ENCODE data around the gene GALR2.
"Not testable (repeated sequence)": the region's sequence is repeated elsewhere in the genome, so short reads cannot be mapped to it uniquely, and the experiment has no call there.

Gene GALR2, protein sequence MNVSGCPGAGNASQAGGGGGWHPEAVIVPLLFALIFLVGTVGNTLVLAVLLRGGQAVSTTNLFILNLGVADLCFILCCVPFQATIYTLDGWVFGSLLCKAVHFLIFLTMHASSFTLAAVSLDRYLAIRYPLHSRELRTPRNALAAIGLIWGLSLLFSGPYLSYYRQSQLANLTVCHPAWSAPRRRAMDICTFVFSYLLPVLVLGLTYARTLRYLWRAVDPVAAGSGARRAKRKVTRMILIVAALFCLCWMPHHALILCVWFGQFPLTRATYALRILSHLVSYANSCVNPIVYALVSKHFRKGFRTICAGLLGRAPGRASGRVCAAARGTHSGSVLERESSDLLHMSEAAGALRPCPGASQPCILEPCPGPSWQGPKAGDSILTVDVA

DNA sequence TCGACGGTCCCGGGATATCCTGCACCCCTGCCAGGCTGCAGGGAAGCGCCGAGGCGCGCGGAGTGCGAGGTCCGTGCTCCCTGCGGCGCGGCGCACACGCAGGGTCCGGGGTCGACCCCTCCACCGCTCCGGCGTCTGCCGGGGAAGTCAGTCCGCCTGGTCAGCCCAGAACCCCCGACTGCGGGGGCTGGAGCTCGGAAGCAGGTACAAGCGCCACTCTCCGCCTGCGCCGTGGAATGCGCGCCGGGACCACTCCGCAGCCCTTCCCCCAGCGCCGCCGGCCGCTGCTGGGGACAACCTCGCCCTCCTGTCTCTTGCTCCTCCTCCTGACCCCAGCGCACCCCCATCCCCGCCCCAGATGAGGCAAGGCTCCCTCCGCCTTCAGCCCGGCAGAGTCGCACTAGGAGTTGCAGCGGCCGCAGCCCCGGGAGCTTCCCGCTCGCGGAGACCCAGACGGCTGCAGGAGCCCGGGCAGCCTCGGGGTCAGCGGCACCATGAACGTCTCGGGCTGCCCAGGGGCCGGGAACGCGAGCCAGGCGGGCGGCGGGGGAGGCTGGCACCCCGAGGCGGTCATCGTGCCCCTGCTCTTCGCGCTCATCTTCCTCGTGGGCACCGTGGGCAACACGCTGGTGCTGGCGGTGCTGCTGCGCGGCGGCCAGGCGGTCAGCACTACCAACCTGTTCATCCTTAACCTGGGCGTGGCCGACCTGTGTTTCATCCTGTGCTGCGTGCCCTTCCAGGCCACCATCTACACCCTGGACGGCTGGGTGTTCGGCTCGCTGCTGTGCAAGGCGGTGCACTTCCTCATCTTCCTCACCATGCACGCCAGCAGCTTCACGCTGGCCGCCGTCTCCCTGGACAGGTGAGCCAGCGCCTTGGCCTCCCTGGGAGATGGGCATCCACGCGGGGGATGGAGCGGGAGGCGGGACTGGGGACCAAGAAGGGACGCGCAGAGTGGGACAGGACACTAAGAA is at the start of gene GALR2:
GALR2 (plus strand) TSS at position 392 of the 974 bp plus-strand sequence; CDS start at position 495, 103 bp downstream.
- DNase-seq, result no peak
- in situ Hi-C loops (cut with MboI; ENCODE audit: low pct_unique_long_range_greater_than_20kb, low sequenced_read_pairs), result no loop called here

DNA sequence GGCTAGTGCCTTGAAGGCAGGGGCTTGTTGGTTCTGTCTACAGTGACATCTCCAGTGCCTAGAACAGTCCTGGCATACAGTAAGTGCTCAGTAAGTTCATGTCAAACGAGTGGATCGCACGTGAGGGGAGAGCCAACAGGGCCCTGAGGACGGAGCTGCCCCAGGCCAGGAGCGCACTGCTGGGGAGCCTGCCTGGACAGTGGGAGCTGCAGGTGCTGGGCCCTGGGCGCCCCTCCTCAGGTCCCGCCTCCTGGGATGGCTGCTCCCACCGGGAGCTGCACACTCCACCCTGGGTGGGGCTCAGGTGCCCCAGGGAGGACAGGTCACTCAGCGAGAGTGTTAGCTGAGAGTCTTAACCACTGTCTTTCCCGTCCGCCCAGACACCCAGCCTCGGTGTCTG is 49.3 kb upstream of the GALR2 start:
- in situ Hi-C loops (cut with MboI; ENCODE audit: low pct_unique_long_range_greater_than_20kb, low sequenced_read_pairs), result no loop called here
- DNase-seq, result no peak

DNA sequence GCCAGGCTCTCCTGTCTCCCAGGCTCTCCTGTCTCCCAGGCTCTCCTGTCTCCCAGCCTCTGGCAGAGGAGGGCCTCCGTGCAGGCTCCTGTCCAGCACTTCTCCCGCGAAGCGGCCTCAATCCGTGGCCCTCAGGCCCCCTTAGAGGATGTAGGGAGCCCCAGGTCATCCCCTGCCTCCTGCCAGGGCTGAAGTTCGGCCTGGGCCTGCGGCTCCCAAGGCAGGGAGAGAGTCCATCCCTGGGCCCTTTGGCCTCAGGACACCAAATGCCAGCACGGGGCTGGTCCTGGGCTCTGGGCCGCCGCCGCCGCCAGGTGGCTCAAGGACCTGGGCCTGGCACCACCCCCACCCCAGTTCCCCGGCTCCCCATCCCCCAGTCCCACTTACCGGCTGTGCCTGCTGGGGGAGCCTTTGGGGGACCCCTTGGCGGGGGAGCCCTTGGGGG is 47.8 kb upstream of the GALR2 start:
- in situ Hi-C loops (cut with MboI; ENCODE audit: low pct_unique_long_range_greater_than_20kb, low sequenced_read_pairs), result no loop called here
- DNase-seq, result no peak

DNA sequence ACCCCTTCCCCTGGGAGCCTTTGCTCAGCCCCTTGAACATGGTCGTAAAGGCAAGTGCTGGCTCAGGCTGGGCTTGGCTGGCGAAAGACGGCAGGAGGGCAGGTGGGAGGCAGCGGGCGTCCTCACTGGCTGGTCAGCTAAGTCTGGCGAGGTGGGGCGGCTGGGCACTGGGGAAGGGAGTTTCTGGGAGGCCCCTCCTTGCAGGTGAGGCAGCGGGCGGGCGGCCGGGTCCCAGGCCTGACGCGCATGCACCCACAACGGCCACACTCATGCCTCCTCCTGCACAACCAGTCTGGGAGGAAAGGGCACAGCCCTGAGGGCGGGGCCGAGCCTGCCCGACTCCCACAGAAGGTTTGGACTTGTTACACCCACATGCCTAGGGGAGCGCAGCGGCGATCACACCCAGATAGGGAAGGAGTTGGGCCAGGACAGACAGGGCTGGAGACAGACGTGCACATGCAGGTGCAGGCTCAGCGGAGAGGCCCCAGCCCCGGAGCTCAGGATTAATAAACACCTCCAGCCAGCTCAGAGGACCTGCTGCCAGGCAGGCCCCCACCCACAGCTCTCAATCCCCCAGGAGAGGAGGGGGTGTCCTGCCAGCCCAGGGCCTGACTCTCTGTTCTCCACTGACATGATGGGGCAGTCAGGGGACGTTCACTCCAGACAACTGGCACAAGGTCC is 47.3 kb upstream of the GALR2 start, which contains the start of gene EVPL:
EVPL (minus strand) TSS at position 148 of the 681 bp plus-strand sequence; CDS start at position 40, 108 bp downstream.
- in situ Hi-C loops (cut with MboI; ENCODE audit: low pct_unique_long_range_greater_than_20kb, low sequenced_read_pairs), result no loop called here
- no peak for DNase-seq

DNA sequence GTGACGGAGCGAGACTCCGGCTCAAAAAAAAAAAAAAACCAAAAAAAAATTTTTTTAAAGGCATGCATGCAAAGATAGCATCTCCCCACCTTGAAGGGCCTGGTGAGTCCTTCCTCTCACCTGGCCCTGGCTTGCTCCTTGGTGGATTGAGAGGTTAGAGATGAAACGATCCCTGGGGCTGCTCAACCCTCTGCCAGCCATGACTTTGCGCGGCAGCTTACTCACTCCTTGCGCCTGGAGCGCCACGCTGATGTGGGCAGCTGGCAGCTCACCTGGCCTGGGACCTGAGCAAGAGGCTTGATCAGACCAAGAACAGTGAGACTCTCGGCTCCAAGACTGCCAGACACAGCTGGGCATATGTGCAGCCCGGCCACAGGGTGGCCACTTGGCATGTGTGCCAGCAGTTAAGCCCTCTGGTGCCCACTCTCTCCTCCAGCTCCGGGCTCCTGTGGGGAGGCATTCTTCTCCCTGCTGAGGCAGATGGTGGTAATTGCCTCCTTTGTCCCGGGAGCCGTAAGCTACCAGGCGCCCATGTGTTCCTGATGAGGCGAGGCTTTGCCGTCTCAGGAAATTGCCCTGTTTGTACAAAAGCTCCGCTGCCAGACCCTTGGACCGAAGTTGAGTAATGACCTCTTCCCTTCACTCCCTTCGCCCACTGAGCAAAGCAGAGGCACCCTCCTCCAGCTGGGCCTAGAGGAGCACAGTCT is 42.4 kb upstream of the GALR2 start:
- no peak for DNase-seq
- in situ Hi-C loops (cut with MboI; ENCODE audit: low pct_unique_long_range_greater_than_20kb, low sequenced_read_pairs), result no loop called here

DNA sequence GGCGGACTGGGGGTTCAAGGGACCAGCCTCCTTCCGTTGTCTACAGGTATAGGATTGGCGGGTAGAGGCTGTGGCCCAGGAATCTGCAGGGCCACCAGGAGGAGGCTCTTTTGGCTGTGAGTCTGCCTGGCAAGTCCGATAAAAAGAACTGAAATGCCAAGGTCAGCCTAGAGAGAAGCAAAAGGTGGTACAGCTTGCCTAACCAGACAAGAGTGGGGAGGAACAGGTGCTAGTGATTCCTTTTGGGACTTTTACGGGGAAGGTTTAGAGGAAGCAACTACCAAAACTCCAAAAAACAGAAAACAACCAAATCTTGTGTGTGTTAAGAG is 41.8 kb upstream of the GALR2 start:
- in situ Hi-C loops (cut with MboI; ENCODE audit: low pct_unique_long_range_greater_than_20kb, low sequenced_read_pairs), result no loop called here
- no peak for DNase-seq

DNA sequence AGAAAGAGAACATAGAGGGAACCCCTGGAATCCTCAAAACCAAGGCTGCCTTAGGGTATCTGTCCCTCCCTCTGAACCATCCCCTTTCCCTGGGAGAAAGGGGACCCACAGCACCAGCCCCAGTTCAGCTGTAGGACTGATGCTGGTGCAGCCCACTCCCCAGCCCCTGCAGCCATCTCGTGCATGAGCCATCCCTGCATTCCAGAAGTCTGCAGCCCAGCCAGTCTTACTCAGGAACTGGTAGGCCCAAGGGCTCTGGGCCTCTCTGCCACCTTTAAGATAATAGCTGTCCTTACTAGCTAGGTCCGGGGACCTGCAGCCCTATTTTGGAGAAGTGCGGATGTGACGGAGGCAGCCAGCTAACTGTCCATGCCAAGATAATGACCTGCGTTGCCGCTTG is 41.4 kb upstream of the GALR2 start:
- in situ Hi-C loops (cut with MboI; ENCODE audit: low pct_unique_long_range_greater_than_20kb, low sequenced_read_pairs), result no loop called here
- DNase-seq, result no peak

DNA sequence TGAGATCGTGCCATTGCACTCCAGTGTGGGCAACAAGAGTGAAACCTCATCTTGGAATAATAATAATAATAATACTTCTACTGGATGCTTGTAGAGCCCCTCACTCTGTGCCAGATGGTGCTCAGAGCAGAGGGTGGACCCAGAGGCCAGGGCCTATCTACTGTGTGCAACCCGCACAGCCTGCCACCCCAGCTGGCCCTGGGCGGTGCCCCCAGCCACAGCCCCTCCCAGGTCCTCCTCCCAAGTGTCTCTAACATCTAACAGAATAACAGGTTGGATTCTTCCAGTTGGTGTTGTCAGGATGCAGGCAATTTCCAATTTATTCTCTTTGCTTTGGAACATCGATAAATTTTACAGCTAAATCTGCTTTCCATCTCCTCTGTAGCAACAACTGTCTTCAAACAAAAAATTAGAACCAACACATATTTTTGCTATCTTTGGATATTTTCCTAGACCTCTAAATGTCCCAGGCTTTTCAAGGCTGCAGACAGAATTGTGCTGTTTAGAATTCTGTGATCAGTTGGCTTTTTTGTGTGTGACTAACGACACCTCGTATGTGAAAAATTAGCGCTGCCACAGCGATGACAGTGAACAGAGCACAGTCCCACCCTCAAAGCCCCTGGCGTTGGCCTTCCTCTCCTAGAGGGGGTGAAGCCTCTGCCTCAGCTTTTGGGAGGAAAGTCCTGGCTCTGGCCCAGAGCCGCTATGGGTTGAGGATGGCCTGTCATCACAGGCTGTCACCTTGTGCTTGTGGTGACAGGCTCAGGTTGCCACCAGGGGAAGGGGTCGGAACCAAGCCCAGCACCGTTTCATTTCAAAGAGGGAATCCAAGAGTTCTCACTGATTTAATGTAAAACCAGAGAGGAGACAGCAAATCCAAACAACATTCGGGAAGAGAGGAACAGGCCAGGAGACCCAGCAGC is 39.9 kb upstream of the GALR2 start:
- in situ Hi-C loops (cut with MboI; ENCODE audit: low pct_unique_long_range_greater_than_20kb, low sequenced_read_pairs), result no loop called here
- no peak for DNase-seq

DNA sequence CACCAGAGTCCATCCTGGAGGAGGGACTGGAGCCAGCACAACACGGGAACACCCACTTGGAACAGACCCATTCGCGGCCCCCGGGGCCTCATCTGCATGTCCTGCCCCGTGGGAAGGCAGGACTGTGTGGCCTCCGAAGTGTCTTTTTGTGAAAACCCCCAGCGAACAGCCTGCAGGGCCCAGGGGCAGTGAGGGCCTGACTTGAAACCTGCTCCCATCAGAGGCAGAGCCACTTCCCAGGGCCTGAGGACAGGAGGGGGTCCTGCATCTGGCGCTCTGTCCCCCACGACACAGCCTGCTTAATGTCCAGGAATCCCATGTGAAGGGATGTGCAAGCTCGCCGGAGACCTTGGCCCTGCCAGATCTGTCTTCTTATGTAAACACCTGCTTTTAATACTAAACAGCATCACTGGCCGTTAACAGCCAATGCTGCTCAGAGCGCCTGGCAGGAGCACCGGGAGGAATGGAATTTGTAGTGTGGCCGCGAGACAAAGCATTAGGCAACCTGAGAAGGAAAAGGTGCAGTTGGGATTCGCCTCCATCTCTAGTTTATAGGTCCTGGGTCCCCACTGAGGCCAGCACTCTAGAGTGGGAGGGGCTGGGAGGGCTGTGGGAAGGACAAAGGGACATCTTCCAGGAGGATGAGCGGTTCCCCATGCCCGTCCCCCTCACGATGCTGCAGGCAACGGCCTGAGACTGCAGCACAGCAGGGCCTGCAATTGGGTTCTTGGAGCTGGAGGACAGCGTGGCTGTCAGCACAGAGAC is 37.9 kb upstream of the GALR2 start:
- no peak for DNase-seq
- in situ Hi-C loops (cut with MboI; ENCODE audit: low pct_unique_long_range_greater_than_20kb, low sequenced_read_pairs), result no loop called here

DNA sequence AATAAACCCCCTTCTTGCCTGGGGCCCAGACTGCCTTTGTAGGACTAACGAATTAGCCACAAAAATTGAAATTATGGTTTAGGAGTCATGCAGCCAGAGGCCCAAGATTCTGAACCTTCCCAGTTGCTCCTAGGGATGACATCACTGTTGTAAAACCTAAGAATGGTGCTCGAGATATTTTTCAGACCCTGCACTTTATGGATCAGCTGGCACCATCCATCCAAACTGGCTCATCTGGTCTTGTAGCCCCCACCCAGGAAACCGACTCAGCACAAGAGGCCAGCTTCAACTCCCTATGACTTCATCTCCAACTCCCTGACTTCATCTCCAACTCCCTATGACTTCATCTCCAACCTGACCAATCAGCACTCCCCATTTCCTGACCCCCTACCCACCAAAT is 36.5 kb upstream of the GALR2 start:
- no peak for DNase-seq
- in situ Hi-C loops (cut with MboI; ENCODE audit: low pct_unique_long_range_greater_than_20kb, low sequenced_read_pairs), result no loop called here

DNA sequence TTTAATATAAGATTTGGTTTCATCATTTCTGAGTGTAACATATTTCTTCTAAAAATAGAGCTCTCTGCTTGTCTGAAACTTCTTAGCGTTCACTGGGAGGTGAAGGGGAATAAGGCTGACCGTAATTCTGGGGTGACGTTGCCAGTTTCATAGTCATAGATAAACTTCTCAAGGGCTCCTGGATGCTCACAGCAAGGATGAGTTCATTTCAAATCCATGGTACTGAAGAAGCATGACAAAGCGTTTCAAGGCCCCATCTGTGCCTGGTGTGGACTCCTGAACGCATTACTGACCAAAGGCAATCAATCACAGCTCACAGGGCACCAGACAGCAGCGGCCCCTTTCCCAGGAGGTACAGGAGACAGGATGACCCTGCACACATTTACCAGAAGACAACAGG is 35.5 kb upstream of the GALR2 start:
- in situ Hi-C loops (cut with MboI; ENCODE audit: low pct_unique_long_range_greater_than_20kb, low sequenced_read_pairs), result no loop called here
- DNase-seq, result no peak

DNA sequence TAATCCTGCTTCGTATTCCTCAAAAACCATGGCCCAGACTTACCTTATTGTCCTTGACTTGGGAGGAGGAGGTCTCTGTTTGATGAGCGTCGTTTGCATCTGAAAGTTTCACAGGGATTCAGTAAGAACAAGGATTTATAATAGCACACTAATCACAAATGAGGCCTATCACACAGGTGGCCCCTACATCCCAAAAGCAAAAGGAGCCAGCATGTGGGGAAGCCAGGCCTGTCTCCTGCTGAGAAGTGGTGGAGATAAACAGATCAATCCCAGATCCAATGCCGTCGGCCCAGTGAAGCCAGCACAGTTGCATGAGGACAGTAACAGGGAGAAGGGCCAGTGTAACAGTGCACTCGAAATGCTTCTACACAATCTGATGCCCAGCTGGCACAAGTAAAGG is 34.2 kb upstream of the GALR2 start:
- in situ Hi-C loops (cut with MboI; ENCODE audit: low pct_unique_long_range_greater_than_20kb, low sequenced_read_pairs), result no loop called here

DNA sequence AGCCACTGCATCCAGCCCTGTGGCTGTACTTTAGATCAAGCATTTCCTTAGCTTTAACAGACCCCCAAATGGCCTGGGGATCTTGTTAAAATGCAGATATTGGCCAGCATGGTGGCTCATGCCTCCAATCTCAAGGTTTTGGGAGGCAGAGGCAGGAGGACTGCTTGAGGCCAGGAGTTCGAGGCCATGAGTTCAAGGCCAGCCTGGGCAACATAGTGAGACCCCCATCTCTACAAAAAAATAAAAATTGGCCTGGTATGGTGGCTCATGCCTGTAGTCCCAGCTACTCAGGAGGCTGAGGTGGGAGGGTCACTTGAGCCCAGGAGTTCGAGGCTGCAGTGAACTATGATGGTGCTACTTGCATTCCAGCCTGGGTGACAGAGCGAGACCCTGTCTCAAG is 31.7 kb upstream of the GALR2 start:
- DNase-seq; in situ Hi-C loops (cut with MboI; ENCODE audit: low pct_unique_long_range_greater_than_20kb, low sequenced_read_pairs): not testable (repeated sequence)

More for the DNA sequence above, 34.2 kb upstream of the GALR2 start:
- no peak for DNase-seq

DNA sequence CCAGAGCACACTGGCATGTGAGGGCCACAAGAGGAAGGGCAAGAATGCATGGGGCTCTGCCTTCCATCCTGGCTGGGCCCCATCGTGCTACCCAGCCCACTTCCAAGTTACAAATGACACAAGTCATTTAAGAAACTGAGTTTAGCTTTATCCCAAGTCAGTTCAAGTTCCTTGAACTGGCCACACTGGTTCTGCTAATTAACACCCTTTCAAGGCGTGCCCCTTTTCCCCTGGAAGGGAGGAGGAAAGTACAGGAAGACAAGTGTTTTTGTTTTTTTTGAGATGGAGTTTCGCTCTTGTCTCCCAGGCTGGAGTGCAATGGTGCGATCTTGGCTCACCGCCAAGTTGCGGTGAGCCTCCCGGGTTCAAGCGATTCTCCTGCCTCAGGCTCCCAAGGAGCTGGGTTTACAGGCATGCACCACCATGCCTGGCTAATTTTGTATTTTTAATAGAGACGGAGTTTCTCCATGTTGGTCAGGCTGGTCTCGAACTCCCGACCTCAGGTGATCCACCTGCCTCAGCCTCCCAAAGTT is 30.0 kb upstream of the GALR2 start:
- DNase-seq; in situ Hi-C loops (cut with MboI; ENCODE audit: low pct_unique_long_range_greater_than_20kb, low sequenced_read_pairs): not testable (repeated sequence)

DNA sequence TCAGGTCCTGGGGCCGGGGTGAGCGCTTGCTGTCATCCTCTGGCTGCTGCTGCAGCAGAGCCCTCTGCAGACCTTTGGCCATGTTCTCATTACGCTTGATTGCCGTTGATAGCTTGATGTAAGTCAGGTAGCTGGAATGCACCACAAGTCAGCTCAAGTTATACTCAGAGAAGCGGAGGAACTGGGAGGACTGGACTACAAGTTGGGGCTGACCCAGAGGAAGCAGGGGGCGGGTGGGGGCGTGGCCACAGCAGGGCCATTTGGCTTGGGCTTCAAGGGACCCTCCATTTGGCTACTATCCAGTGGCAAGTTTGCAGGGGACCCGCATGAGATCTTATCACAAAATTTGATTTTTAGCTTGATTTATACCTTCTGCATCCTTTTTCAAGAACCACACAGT is 28.5 kb upstream of the GALR2 start:
- in situ Hi-C loops (cut with MboI; ENCODE audit: low pct_unique_long_range_greater_than_20kb, low sequenced_read_pairs), result no loop called here
- DNase-seq, result no peak

DNA sequence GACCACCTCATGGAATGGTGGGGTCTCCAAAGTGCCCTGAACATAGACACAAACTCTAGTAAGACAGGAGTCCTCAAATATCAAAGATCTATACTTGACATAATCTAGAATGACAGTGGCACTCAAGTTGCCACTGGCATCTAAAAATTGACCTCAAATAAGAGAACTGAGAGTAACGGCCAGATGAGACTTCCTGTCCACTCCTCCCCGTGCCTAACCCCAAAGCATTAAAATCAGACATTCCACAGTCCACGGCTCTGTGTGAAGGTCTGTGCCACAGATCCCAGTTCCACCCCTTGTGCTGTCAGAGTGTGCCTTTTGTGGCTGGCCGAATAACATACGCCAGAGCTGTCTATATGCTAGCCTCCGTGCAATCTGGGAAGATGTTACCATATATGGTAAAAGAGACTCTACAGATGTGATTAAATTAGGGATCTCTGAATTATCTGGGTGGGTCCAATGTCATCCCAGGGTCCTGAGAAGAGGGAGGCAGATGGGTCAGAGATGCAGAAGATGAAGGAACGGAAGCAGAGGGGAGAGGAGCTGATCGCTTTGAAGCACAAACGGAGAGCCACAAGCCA is 26.5 kb upstream of the GALR2 start:
- no peak for DNase-seq
- in situ Hi-C loops (cut with MboI; ENCODE audit: low pct_unique_long_range_greater_than_20kb, low sequenced_read_pairs), result no loop called here

DNA sequence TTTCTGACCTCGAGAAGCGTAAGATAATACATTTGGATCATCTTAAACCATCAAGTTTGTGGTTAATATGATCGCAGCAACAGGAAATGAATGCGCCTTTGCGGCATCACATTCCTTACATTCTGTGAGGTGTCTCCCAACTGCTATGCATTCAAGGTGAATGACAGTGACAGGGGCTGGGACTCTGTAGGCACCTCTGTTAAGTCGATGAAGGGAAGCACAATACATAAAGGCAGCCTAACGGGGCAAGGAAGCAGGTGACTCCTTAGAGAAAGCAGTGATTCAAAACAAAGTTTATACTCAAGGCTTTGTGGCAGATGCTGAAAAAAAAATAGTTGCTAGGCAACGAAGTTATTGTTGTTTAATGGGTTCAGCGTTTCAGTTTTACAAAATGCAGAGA is 25.9 kb upstream of the GALR2 start:
- no peak for DNase-seq
- in situ Hi-C loops (cut with MboI; ENCODE audit: low pct_unique_long_range_greater_than_20kb, low sequenced_read_pairs), result no loop called here
